ENCODE results near the gene LRP1B.

Gene LRP1B

DNA sequence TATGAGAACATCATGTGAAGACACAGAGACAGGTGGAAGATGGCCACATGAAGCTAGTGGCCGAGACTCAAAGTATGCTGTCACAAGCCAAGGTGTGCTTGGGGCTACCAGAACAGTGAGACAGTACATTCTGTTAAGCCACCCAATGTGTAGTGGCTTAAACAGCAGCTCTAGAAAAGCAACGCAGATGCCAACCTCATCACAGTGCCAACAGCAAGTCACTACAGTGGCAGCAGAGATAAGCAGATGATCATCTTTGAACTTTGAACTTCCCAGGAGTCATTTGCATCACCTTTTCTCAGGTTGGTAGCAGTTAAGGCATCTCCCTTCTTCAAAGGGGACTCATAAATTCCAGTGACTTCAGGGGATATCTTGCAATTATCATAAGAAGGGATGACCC lies 394.4 kb downstream of the LRP1B start:
- no peak for DNase-seq

- DNase-seq: no peak
These were observed 401.9 kb downstream of the LRP1B start for GRCh38 chr2:141728886-141729285.

- DNase-seq: no peak
These were observed 402.7 kb downstream of the LRP1B start for GRCh38 chr2:141728142-141728541.

GRCh38 chr2:141724426-141724825 lies 406.4 kb downstream of the LRP1B start:
- DNase-seq: no peak

DNA sequence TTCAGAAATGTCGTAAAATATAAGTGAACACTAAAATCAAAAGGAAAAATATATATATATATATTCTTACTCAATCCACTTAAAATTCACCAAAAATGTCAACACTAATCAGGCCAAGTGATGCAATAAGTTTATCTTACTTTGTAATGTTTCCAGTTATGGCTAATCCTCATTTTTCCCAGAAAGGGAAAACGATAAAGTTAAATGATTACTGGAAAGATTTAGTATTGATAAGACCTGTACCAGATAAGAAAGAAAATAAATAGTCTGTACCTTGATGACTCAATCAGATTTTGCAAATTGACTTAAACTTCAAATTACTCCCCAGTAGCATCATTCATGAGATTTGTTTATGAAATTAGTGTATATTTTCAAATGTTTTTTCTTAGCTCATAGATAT lies 407.0 kb downstream of the LRP1B start:
- DNase-seq: no peak

GRCh38 chr2:141720476-141720875 lies 410.3 kb downstream of the LRP1B start:
- DNase-seq: no peak

GRCh38 chr2:141714496-141714895 lies 416.3 kb downstream of the LRP1B start:
- DNase-seq: no peak

DNA sequence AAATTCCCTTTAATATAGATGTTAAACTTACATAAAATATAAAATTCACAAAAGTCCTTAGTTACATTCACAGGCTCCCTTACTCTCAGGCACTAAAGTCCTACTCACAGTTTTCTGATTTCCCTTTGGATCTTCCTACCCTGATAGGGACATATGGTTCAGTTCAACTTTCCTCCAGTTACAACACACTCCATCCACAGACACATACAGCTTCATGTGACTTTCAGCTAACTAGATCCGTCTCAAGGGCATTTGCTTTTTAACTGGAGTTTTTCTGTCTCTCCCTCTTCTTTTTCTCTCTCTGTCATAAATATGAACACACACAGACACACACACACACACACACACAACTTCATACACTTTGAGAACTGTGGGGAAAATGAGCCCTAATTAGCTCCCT lies 419.2 kb downstream of the LRP1B start:
- DNase-seq: no peak

GRCh38 chr2:141710589-141711239 lies 420.1 kb downstream of the LRP1B start:
- DNase-seq: no peak

- DNase-seq: no peak
These were observed 421.1 kb downstream of the LRP1B start for GRCh38 chr2:141709756-141710155.

DNA sequence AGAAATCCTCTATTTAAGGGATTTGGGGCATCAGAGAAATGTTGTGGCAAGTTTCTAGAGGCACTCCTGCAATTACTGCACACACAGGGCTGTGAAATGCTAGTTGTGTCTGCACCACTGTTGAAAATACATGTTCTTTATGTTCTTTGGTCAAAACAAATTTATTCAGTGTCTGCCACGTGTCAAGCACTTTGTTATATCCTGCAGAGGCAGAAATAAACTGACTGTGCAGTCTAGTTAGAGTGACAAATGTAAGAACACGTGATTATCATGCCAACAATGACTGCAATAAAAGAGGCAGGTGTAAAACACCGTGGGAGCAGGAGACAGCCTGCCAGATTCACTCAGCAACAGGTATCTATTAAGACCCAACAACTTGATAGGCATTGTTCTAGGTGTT lies 423.3 kb downstream of the LRP1B start:
- no peak for DNase-seq

DNA sequence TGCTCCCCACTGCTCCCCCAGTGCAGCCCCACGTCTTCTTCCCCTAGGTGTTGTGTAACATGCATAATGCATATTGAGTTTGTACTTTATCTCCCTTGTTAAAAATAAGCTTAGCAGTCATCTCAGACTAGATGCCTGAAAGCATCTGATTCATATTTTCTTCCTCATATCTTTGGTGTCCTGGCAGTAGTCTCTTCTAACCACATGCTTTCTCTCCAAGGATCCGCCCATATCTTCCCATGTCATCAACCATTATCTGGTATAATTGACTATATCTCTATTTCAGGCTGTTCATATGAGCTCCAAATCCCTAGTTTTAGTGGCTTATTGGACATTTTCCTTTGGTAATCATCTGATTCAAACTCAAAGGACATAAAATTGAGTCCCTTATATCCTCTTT lies 426.3 kb downstream of the LRP1B start:
- no peak for DNase-seq

- no peak for DNase-seq
These were observed 427.3 kb downstream of the LRP1B start for GRCh38 chr2:141703501-141703900.

DNA sequence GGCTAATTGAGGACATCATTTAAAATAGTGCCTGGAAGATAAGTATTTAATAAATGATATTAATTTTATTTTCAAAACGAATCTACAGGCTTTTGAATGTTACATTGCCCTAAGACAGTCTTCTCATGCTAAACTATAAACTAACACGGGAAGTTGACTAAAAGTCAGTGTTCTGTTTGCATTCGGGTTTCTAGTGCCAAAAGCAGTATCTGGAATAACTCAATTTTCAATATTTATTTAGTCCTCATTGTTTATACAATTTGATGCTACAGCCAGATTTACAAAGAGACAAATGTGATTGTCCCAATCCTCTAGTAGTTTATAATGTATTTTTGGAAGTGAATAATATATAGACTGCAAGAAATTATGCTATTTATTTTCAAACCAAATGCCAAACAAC lies 429.2 kb downstream of the LRP1B start:
- DNase-seq: no peak

DNA sequence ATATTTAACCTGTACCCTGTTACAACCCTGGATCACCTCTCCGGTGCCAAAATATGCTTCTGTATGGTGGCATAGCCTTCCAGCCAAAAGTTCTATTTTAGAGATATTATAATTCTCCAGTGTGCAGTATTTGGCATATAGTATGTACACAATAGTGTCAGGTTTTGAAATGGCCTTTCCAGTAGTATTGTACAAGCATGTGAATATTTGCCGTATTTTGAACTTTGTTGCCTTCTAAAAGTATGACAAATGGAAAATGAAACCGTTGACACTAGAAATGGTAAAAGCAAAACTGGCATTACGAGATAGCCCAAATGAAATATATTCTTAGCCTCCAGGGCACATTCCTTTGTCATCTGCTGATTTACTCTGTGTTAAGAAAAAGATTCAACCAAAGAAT lies 431.2 kb downstream of the LRP1B start:
- DNase-seq: no peak

DNA sequence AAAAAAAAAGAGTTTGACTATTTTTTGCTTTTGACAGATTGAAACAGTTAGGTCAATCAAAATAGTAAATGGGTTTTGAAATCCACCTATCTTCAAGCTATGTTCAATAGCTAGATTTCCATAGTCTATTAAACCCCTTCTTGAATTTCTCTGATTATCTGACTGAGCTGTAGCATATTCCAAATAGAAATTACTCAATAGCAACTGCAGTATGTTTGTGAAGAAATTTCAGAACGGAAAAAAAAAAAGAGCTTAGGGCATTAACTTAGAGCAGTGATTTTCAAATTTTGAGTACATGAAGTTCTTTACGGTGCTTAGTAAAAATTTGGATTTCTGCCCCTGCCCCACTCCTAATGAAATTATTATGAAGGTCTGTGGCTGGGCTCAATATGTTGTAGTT lies 432.3 kb downstream of the LRP1B start:
- DNase-seq: no peak

DNA sequence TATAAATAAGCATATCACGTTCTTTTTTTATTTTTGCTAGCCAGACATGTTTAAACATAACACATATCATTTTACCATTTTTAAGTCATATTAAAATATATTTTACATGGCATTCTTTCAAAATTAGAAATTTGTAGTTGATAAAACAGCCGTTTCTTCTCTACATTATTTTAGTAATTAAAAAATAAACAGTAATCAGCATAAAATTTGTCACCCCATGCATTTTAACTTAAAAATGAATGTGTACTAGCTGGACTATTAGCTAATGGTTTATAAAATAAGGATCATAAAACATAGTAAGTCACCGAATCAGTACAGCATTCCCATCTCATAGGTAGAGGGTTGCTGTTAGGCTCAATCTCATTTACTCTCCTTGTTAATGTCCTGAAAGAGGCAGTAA lies 433.8 kb downstream of the LRP1B start:
- no peak for DNase-seq

GRCh38 chr2:141694180-141694579 lies 436.6 kb downstream of the LRP1B start:
- no peak for DNase-seq

GRCh38 chr2:141692829-141693228 lies 438.0 kb downstream of the LRP1B start:
- peak; percentile 18 for DNase-seq

DNA sequence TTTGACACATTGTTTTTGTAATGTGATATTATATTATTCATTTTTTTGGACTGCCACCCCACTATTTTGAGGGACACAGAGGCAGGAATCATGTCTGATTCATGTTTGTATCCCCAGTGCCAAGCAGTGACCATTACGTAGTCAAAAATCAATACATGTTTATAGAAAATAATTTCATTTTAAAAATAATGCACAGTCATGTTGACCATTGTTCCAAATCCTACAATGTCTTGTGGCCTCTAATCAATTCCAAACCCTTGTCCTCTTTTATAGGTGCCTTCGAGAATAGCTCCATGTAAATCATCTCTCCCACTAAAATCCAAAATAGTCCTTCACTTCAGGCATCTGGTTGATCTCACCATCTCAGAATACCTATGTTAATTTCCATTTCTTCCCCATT lies 454.7 kb downstream of the LRP1B start:
- DNase-seq: no peak

- DNase-seq: no peak
These were observed 464.6 kb downstream of the LRP1B start for GRCh38 chr2:141666191-141666590.

- DNase-seq: no peak
These were observed 470.6 kb downstream of the LRP1B start for GRCh38 chr2:141660232-141660631.

GRCh38 chr2:141654311-141654710 lies 476.5 kb downstream of the LRP1B start:
- no peak for DNase-seq

- no peak for DNase-seq
These were observed 477.6 kb downstream of the LRP1B start for GRCh38 chr2:141653184-141653583.

DNA sequence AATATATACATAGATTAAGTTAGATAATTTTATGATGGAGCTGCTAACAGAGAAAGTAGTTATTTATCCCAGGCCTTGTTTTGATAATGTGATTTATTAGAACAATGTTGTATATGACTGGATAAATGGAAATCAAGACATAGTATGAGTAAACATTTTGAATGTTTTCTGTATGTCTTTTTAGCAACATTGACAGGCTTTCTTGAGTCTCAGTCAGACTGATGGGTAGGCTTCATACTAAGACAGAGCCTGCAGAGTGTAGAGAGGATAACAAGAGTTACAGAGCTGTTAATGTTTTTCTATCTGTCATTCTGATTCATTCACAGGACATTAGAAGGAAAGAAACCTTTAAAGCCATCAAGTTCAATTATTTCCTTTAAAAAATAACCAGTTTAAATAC lies 478.5 kb downstream of the LRP1B start:
- no peak for DNase-seq

GRCh38 chr2:141647353-141647752 lies 483.5 kb downstream of the LRP1B start:
- no peak for DNase-seq

Measured in NCI-H2107 (cell line).